ENCODE results near the gene ACSL1.

DNA sequence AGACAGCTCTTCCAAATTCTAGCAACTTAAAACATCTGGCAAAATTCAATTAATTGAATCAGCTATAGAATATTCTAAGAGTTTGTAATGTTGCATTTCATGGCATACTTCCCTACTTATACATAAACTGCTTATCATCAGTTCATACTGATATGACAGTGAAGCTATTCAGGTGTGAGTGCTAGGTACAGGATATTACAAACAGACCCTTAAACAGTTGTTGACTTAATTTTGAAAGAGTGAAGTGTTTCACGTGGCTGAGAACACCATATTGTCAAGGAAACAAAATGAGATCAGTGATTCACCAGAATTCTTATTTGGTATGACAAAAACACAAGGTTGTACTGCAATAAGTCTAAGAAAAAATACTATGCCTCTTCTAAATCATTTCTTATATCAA lies 119.3 kb downstream of the ACSL1 start:
- TF ChIP-seq, protein P1, sequence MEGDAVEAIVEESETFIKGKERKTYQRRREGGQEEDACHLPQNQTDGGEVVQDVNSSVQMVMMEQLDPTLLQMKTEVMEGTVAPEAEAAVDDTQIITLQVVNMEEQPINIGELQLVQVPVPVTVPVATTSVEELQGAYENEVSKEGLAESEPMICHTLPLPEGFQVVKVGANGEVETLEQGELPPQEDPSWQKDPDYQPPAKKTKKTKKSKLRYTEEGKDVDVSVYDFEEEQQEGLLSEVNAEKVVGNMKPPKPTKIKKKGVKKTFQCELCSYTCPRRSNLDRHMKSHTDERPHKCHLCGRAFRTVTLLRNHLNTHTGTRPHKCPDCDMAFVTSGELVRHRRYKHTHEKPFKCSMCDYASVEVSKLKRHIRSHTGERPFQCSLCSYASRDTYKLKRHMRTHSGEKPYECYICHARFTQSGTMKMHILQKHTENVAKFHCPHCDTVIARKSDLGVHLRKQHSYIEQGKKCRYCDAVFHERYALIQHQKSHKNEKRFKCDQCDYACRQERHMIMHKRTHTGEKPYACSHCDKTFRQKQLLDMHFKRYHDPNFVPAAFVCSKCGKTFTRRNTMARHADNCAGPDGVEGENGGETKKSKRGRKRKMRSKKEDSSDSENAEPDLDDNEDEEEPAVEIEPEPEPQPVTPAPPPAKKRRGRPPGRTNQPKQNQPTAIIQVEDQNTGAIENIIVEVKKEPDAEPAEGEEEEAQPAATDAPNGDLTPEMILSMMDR (IDR thresholded peaks at IDR 0.05; ENCODE audit: low read depth, low read length) = no peak
- TF ChIP-seq EZH2phosphoT487 (IDR thresholded peaks at IDR 0.05; ENCODE audit: low read depth) = no peak

Data from OCI-LY3 (cell line).